ENCODE results near the gene WNK4.

DNA sequence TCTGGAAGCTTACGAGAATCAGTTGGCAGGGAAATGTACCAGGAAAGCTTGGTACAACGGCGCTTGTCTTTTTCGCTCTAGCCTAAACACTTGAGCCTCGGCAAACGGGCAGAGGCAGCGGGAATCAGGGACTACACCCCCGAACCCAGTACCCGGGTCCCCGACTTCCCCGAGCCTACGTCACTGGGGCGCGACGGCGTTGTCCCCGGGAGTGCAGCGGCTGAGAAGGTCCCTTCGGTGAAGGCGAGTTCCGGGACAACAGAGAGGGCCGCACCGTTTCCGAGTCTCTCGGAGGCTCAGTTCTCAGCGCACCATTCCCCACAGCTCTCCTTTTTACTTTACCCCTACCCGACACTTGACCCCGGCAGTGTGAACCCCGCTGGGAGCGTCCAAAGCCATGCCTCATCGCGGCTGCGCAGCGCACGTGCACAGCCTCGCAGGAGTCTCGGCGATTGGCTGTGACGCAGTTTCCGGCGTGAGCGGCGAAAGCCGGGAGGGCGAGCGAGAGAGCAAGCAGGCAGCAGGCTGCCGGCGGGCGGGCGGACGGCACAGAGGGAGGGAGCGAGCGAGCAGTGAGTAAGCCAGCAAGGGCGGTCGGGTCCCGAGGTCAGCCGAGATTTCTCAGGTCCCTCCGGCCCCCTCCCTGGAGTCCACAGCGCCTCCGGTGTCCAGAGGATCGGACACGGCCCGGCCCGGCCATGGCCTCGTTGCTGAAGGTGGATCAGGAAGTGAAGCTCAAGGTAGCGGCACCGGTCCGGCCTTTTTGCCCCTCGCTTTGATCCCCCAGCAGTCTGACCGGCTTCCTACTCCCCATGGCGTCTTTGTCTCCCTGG is 52.7 kb downstream of the WNK4 start, which contains the start of gene PSME3:
- TF ChIP-seq, protein P1, sequence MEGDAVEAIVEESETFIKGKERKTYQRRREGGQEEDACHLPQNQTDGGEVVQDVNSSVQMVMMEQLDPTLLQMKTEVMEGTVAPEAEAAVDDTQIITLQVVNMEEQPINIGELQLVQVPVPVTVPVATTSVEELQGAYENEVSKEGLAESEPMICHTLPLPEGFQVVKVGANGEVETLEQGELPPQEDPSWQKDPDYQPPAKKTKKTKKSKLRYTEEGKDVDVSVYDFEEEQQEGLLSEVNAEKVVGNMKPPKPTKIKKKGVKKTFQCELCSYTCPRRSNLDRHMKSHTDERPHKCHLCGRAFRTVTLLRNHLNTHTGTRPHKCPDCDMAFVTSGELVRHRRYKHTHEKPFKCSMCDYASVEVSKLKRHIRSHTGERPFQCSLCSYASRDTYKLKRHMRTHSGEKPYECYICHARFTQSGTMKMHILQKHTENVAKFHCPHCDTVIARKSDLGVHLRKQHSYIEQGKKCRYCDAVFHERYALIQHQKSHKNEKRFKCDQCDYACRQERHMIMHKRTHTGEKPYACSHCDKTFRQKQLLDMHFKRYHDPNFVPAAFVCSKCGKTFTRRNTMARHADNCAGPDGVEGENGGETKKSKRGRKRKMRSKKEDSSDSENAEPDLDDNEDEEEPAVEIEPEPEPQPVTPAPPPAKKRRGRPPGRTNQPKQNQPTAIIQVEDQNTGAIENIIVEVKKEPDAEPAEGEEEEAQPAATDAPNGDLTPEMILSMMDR (IDR thresholded peaks at IDR 0.05): no peak
- TF ChIP-seq POLR2A (IDR thresholded peaks at IDR 0.05): peak in 1 of 2 donors; percentile 78
